ENCODE data around the gene TCF20.

Gene TCF20

GRCh38 chr22:42270510-42271190, at the start of gene TCF20:
TCF20 (minus strand) TSS chr22:42270653; CDS start chr22:42215305, 55,348 bp downstream.
- DNase-seq = peak; percentile 86

- DNase-seq = no peak
Measured at GRCh38 chr22:42319386-42319785, 48.9 kb upstream of the TCF20 start.

GRCh38 chr22:42318967-42319366, 48.5 kb upstream of the TCF20 start:
- DNase-seq = no peak

GRCh38 chr22:42317691-42318547, 47.5 kb upstream of the TCF20 start:
- DNase-seq = no peak

- DNase-seq = peak; percentile 76
Measured at GRCh38 chr22:42317008-42317407, 46.6 kb upstream of the TCF20 start.

GRCh38 chr22:42315392-42315756, 44.9 kb upstream of the TCF20 start:
- DNase-seq = no peak

- no peak for DNase-seq
Measured at GRCh38 chr22:42314709-42315391, 44.4 kb upstream of the TCF20 start.

- peak; percentile 54 for DNase-seq
Measured at GRCh38 chr22:42313804-42314581, 43.5 kb upstream of the TCF20 start.

- DNase-seq = no peak
Measured at GRCh38 chr22:42313204-42313603, 42.8 kb upstream of the TCF20 start.

GRCh38 chr22:42310291-42311015, 40.0 kb upstream of the TCF20 start:
- no peak for DNase-seq

- DNase-seq = no peak
Measured at GRCh38 chr22:42309865-42310264, 39.4 kb upstream of the TCF20 start.

- no peak for DNase-seq
Measured at GRCh38 chr22:42308892-42309468, 38.5 kb upstream of the TCF20 start.

GRCh38 chr22:42307806-42308563, 37.5 kb upstream of the TCF20 start:
- DNase-seq = no peak

- DNase-seq = no peak
Measured at GRCh38 chr22:42306010-42306409, 35.6 kb upstream of the TCF20 start.

GRCh38 chr22:42304324-42304790, 33.9 kb upstream of the TCF20 start:
- no peak for DNase-seq

- DNase-seq = peak; percentile 27
Measured at GRCh38 chr22:42303396-42304323, 33.2 kb upstream of the TCF20 start.

- DNase-seq = no peak
Measured at GRCh38 chr22:42301742-42302102, 31.3 kb upstream of the TCF20 start.

- DNase-seq = no peak
Measured at GRCh38 chr22:42301077-42301741, 30.8 kb upstream of the TCF20 start.
